Keratinocyte (primary cell): ENCODE results near the gene PIGU. TPM values are rescaled to one million over a fixed set of nuclear protein-coding genes. Genes with fewer than 3 reads are reported as not detected.

Experiments
- DNase-seq: peaks from one replicate; pipeline ENCODE4 v3.0.0-alpha.2; 2011; ENCODE audit warnings: low read depth, missing footprints, low spot score
- FAIRE-seq: peaks from 2 replicates; lab custom pipeline; 2011; peaks lifted over from hg19 to GRCh38; lab: Jason Lieb, UNC
- H2AFZ ChIP-seq: 2 replicates; pipeline ENCODE4 v1.6.0; 2012; ENCODE audit warnings: low read length, control low read depth, inconsistent platforms; ENCODE audit not compliant: control insufficient read depth
- H3K27ac ChIP-seq: 2 replicates; pipeline ENCODE4 v1.5.1; 2011; ENCODE audit warnings: low read length; ENCODE audit not compliant: control insufficient read depth, insufficient read depth
- H3K27me3 ChIP-seq: 3 replicates; pipeline ENCODE4 v1.6.0; 2011; ENCODE audit warnings: low read length; ENCODE audit not compliant: control insufficient read depth, insufficient read depth; ENCODE audit errors: extremely low read depth
- H3K36me3 ChIP-seq, 2 experiments: 2 replicates in 1 of 2; 3 replicates in 1 of 2; pipeline ENCODE4 v1.5.1; 2011; ENCODE audit warnings: low read length in 2 of 2, mild to moderate bottlenecking in 1 of 2; ENCODE audit not compliant: control insufficient read depth in 2 of 2, insufficient read depth in 2 of 2; ENCODE audit errors: extremely low read depth in 1 of 2
- H3K4me1 ChIP-seq: 3 replicates; pipeline ENCODE4 v1.5.1; 2011; ENCODE audit warnings: low read length; ENCODE audit not compliant: control insufficient read depth, insufficient read depth; ENCODE audit errors: extremely low read depth
- H3K4me2 ChIP-seq: 3 replicates; pipeline ENCODE4 v1.6.0; 2011; ENCODE audit warnings: low read depth, low read length; ENCODE audit not compliant: control insufficient read depth, insufficient read depth; ENCODE audit errors: extremely low read depth
- H3K4me3 ChIP-seq, 3 experiments: fragments of 200-600 bp in 1 of 3; sonication (generic) in 1 of 3; 2 replicates in 2 of 3; 3 replicates in 1 of 3; pipeline ENCODE4 v1.5.1; 2011 to 2016; ENCODE audit warnings: low read length in 3 of 3, mild to moderate bottlenecking in 3 of 3, control low read depth in 2 of 3, inconsistent platforms in 1 of 3, low read depth in 1 of 3, mixed read lengths in 1 of 3, mixed run types in 1 of 3, moderate library complexity in 1 of 3; ENCODE audit not compliant: control insufficient read depth in 2 of 3, insufficient read depth in 2 of 3; ENCODE audit errors: extremely low read depth in 1 of 3
- H3K79me2 ChIP-seq: 2 replicates; pipeline ENCODE4 v1.6.0; 2012; ENCODE audit warnings: low read length; ENCODE audit not compliant: control insufficient read depth, insufficient read depth
- H3K9ac ChIP-seq: 3 replicates; pipeline ENCODE4 v1.6.0; 2011; ENCODE audit warnings: low read length; ENCODE audit not compliant: control insufficient read depth, insufficient read depth; ENCODE audit errors: extremely low read depth
- H3K9me1 ChIP-seq: 3 replicates; pipeline ENCODE4 v1.6.0; 2011; ENCODE audit warnings: low read length; ENCODE audit not compliant: control insufficient read depth, insufficient read depth; ENCODE audit errors: extremely low read depth
- H3K9me3 ChIP-seq: 2 replicates; pipeline ENCODE4 v1.5.1; 2012; ENCODE audit warnings: low read depth, low read length; ENCODE audit not compliant: control insufficient read depth
- H4K20me1 ChIP-seq: 3 replicates; pipeline ENCODE4 v1.6.0; 2011; ENCODE audit warnings: low read length; ENCODE audit not compliant: control insufficient read depth, insufficient read depth; ENCODE audit errors: extremely low read depth
- CTCF ChIP-seq, 3 experiments: IDR thresholded peaks in 1 of 3; conservative IDR thresholded peaks in 1 of 3; optimal IDR thresholded peaks in 1 of 3; 2 replicates in 2 of 3; 3 replicates in 1 of 3; pipeline versions ENCODE3 to v1.5.1; 2011; ENCODE audit warnings: low read length in 3 of 3, mild to moderate bottlenecking in 3 of 3, moderate library complexity in 2 of 3, control low read depth in 1 of 3, inconsistent platforms in 1 of 3; ENCODE audit not compliant: insufficient read depth in 2 of 3; ENCODE audit errors: extremely low read depth in 1 of 3
- EZH2 ChIP-seq: IDR thresholded peaks from one replicate; pipeline ENCODE4 v1.6.1; 2012; ENCODE audit warnings: inconsistent platforms, mild to moderate bottlenecking, low read length, moderate library complexity
- dilution Hi-C: fragments of 300-500 bp; cut with MboI; formaldehyde crosslinking; loops from one replicate; pipeline ENCODE4 v1.7.0; 2020; ENCODE audit warnings: low sequenced_read_pairs; ENCODE audit not compliant: extremely low pct_ligation_motif_present
- polyA plus RNA-seq, 5 experiments: library from polyadenylated mRNA; depleted of rRNA in 3 of 5; stranded (reverse) in 3 of 5; stranded (forward) in 1 of 5; unstranded in 1 of 5; fragments of >200 nt; gene quantifications; 1 replicate in 1 of 5; 2 replicates in 3 of 5; 3 replicates in 1 of 5; pipeline versions ENCODE4 v1.2.1 to v1.2.3, GENCODE V29; 2011 to 2012; ENCODE audit warnings: missing spikeins in 2 of 5, low read depth in 1 of 5, low replicate concordance in 1 of 5

PIGU gene
- polyA plus RNA-seq, 1 donor (not counting 4 experiments of a cell fraction or from before 2014, with no cell fraction given), result 48.0 TPM

- Histone ChIP-seq H3K27ac (peak overlapping the region; percentile 13), H2AFZ (no peak overlapping the region), H3K9me3 (no peaks in the 10 kb centered on the region), H3K27me3 (no peaks in the 10 kb centered on the region), H3K79me2 (no peaks in the 10 kb centered on the region), H3K4me3 (no peak overlapping the region), H3K36me3 (peaks cover 47 to 57% of the 10 kb centered on the region in 2 experiments), H3K4me1 (no peaks in the 10 kb centered on the region), H3K9me1 (peaks cover 3% of the 10 kb centered on the region), H4K20me1 (peaks cover 12% of the 10 kb centered on the region), H3K4me2 (no peak overlapping the region), H3K9ac (no peak overlapping the region)
- DNase-seq, result no peak
- FAIRE-seq, result peak; percentile 77
- dilution Hi-C loops, result no loop called here
- TF ChIP-seq CTCF (optimal IDR thresholded peaks at IDR 0.05 in 1 of 3, IDR thresholded peaks at IDR 0.05 in 1 of 3, conservative IDR thresholded peaks at IDR 0.05 in 1 of 3; ENCODE audit: extremely low read depth in 1 of 3, insufficient read depth in 2 of 3, low read length in 3 of 3) (peak; percentile 86 to 94 (median 89)), EZH2 (no peak)
Measured at GRCh38 chr20:34538671-34539123, 138.2 kb downstream of the PIGU start.

GRCh38 chr20:34537651-34538050, 139.2 kb downstream of the PIGU start:
- peaks cover 12% of the 10 kb centered on the region for H4K20me1 ChIP-seq
- dilution Hi-C loops, result no loop called here
- no peak overlapping the region for H2AFZ ChIP-seq
- no peak for DNase-seq
- TF ChIP-seq CTCF (optimal IDR thresholded peaks at IDR 0.05 in 1 of 3, IDR thresholded peaks at IDR 0.05 in 1 of 3, conservative IDR thresholded peaks at IDR 0.05 in 1 of 3; ENCODE audit: extremely low read depth in 1 of 3, insufficient read depth in 2 of 3, low read length in 3 of 3) (no peak), EZH2 (no peak)
- H3K4me2 ChIP-seq, result no peak overlapping the region
- peaks cover 53 to 63% of the 10 kb centered on the region in 2 experiments for H3K36me3 ChIP-seq
- H3K9me1 ChIP-seq, result peaks cover 3% of the 10 kb centered on the region
- H3K4me3 ChIP-seq, result no peak overlapping the region
- H3K27me3 ChIP-seq, result no peaks in the 10 kb centered on the region
- H3K79me2 ChIP-seq, result peaks cover 2% of the 10 kb centered on the region
- H3K9ac ChIP-seq, result no peak overlapping the region
- H3K4me1 ChIP-seq, result no peaks in the 10 kb centered on the region
- FAIRE-seq, result no peak
- H3K9me3 ChIP-seq, result no peaks in the 10 kb centered on the region
- H3K27ac ChIP-seq, result no peak overlapping the region
